Measurements from ENCODE around the gene ATP1B1.

The ATP1B1 gene

DNA sequence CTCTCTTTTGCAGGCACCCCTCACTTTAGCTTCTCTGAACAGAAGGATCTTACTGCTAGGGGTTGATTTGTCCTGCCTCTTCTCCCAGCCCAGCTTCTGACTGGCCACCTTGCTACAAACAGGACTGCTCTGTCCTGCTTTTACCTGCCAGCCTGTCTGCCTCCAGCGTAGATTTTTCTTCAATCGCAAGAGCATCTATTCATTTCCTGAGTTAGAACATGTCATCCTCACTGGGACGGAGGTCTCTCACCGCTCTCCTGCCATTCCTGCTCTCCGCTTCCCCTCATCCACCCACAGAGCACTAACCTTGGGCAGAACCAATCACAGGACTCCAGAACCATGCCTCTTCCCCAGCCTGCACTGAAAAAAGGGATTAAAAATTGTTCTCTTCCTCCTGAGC is 3.5 kb upstream of the ATP1B1 start:
- TF ChIP-seq, protein P1, sequence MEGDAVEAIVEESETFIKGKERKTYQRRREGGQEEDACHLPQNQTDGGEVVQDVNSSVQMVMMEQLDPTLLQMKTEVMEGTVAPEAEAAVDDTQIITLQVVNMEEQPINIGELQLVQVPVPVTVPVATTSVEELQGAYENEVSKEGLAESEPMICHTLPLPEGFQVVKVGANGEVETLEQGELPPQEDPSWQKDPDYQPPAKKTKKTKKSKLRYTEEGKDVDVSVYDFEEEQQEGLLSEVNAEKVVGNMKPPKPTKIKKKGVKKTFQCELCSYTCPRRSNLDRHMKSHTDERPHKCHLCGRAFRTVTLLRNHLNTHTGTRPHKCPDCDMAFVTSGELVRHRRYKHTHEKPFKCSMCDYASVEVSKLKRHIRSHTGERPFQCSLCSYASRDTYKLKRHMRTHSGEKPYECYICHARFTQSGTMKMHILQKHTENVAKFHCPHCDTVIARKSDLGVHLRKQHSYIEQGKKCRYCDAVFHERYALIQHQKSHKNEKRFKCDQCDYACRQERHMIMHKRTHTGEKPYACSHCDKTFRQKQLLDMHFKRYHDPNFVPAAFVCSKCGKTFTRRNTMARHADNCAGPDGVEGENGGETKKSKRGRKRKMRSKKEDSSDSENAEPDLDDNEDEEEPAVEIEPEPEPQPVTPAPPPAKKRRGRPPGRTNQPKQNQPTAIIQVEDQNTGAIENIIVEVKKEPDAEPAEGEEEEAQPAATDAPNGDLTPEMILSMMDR (IDR thresholded peaks at IDR 0.05; ENCODE audit: insufficient read depth, low read depth, low read length, missing control alignments), result no peak
- H3K4me3 ChIP-seq (ENCODE audit: low read depth, low read length), result no peak overlapping the region
- no peak for DNase-seq (ENCODE audit: low read depth)

- TF ChIP-seq, protein P1 (IDR thresholded peaks at IDR 0.05; ENCODE audit: insufficient read depth, low read depth, low read length, missing control alignments), result no peak
- DNase-seq (ENCODE audit: low read depth), result no peak
- H3K4me3 ChIP-seq (ENCODE audit: low read depth, low read length), result no peak overlapping the region
These were observed 3.0 kb upstream of the ATP1B1 start for GRCh38 chr1:169103480-169103893.

DNA sequence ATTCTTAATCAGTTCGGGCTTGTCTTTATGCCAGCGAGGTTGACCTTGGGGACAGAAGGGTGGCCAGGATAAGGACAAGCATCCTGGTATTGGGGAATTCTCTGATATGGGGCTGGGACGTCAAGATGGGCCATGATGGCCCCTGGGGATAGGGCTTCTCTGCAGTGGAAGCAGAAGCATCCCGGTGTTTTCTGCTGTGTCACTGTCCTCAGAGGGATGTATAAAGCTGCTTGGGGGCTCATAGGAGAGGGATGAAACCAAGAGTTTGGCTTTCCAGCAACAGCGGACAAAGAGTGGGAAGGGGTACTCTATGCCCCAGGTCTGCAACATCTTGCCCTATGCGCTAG is 1.4 kb upstream of the ATP1B1 start:
- peak overlapping the region; percentile 86; the same call in 1 of the 2 replicates for H3K4me3 ChIP-seq (ENCODE audit: low read depth, low read length)
- no peak for DNase-seq (ENCODE audit: low read depth)
- TF ChIP-seq, protein P1 (IDR thresholded peaks at IDR 0.05; ENCODE audit: insufficient read depth, low read depth, low read length, missing control alignments), result no peak

DNA sequence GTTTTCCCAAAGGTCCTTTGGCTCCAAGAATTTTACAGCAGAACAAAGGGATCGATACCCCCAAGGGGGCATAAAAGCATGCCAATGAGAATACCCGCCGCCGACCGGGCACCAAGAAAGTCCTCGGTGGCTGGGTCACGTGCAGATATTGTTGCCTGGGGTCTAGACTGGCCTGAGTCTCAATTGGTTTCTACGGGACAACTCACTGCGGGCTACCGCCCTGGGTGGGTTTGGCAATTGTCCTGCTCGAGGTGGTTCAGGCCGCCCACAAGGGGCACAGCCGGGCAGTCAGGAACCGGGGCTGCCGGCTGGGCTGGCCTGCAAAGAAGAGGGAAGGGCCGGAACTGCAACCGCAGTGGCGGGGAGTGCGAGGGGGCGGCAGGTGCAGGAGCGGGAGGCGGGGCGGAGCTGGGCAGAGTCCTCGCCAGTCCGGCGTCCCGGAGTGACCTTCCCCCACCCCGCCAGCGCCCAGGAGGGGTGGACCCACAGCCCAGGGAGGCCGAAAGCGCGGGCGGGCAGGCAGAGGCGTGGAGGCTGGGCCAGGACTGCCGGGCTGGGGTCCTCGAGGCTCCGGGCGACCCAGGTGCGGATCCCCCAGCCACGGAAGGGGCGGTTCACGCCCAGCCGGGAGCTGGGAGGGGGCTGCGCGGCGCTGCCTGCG is 926 bp upstream of the ATP1B1 start:
- peak; percentile 61 for DNase-seq (ENCODE audit: low read depth)
- peak overlapping the region; percentile 86 for H3K4me3 ChIP-seq (ENCODE audit: low read depth, low read length)
- TF ChIP-seq, protein P1 (IDR thresholded peaks at IDR 0.05; ENCODE audit: insufficient read depth, low read depth, low read length, missing control alignments), result no peak

GRCh38 chr1:169106921-169107602 is 572 bp downstream of the ATP1B1 start:
- TF ChIP-seq, protein P1 (IDR thresholded peaks at IDR 0.05; ENCODE audit: insufficient read depth, low read depth, low read length, missing control alignments), result no peak
- DNase-seq (ENCODE audit: low read depth), result no peak
- H3K4me3 ChIP-seq (ENCODE audit: low read depth, low read length), result peak overlapping the region; percentile 86

DNA sequence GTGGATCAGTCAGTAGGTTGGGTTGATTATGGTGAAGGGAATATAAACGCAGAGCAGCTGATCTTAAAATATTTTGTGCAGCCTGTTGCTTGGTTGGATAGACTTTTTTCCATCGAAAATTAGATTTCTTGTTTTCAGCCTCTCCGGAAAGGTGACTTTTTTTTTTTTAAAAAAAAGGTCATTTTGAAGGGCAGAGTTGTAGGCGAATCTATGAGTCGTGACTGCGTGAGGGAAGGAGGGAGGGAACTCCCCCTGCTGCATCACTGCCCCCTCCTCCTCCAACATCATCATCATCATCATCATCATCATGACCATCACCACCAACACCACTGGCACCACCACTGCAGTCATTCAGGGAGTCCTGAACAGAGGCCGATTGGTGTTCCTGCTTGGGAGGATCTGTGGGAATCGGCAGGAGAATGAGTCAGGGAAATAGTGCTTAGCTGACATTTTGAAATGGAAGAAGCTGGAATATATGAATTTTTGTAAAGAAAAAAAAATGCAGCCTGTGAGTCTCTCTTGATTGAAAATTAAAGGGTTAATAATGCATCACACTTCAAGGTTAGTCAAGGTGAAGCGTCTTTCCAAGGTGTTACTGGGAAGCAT is 1.2 kb downstream of the ATP1B1 start:
- DNase-seq (ENCODE audit: low read depth), result no peak
- TF ChIP-seq, protein P1 (IDR thresholded peaks at IDR 0.05; ENCODE audit: insufficient read depth, low read depth, low read length, missing control alignments), result no peak
- peak overlapping the region; percentile 86 for H3K4me3 ChIP-seq (ENCODE audit: low read depth, low read length)
